Endothelial cell of umbilical vein (primary cell): ENCODE results near the gene MIGA2. TPM values are rescaled to one million over a fixed set of nuclear protein-coding genes. Genes with fewer than 3 reads are reported as not detected.
"Not testable (repeated sequence)": the region's sequence is repeated elsewhere in the genome, so short reads cannot be mapped to it uniquely, and the experiment has no call there.

ENCODE experiments used
- BruUV-seq: library from RNA; stranded (reverse); fragments of 400-500 nt; replicated peaks from 2 replicates; lab custom pipeline; 2021; lab: Mats Ljungman, UMichigan
- CTCF ChIA-PET: fragments of 300-600, 350-600 bp; sonication (Branson Sonifier 250); formaldehyde crosslinking; loops from one replicate; lab custom pipeline; 2021; ENCODE audit warnings: antibody characterized with exemption, inconsistent platforms; lab: Charles Lee
- POLR2A ChIA-PET: fragments of 300-600, 350-600 bp; sonication (Branson Sonifier 250); formaldehyde crosslinking; loops from one replicate; lab custom pipeline; 2021; ENCODE audit warnings: antibody characterized with exemption, inconsistent platforms; lab: Charles Lee
- DNase-seq: peaks from one replicate; pipeline ENCODE4 v3.0.0-alpha.2; 2011; ENCODE audit warnings: low read depth, low spot score
- FAIRE-seq: peaks from 2 replicates; lab custom pipeline; 2011; peaks lifted over from hg19 to GRCh38; lab: Jason Lieb, UNC
- H2AFZ ChIP-seq: 2 replicates; pipeline ENCODE4 v1.6.0; 2012; ENCODE audit warnings: low read depth, low read length, control low read depth, inconsistent platforms
- H3K27ac ChIP-seq: 2 replicates; pipeline ENCODE4 v1.5.1; 2011; ENCODE audit warnings: low read depth, mild to moderate bottlenecking, control low read depth, low read length, moderate library complexity; ENCODE audit not compliant: insufficient read depth
- H3K27me3 ChIP-seq, 2 experiments: 2 replicates each; pipeline versions ENCODE4 v1.6.0 to v1.6.1; 2011; ENCODE audit warnings: low read length in 2 of 2, mixed read lengths in 1 of 2; ENCODE audit not compliant: control insufficient read depth in 2 of 2, insufficient read depth in 2 of 2
- H3K36me3 ChIP-seq, 2 experiments: 2 replicates in 1 of 2; 3 replicates in 1 of 2; pipeline ENCODE4 v1.5.1; 2011; ENCODE audit warnings: low read length in 2 of 2, mild to moderate bottlenecking in 1 of 2, moderate library complexity in 1 of 2; ENCODE audit not compliant: control insufficient read depth in 2 of 2, insufficient read depth in 2 of 2; ENCODE audit errors: extremely low read depth in 1 of 2
- H3K4me1 ChIP-seq: 3 replicates; pipeline ENCODE4 v1.5.1; 2011; ENCODE audit warnings: mild to moderate bottlenecking, low read length; ENCODE audit not compliant: control insufficient read depth, insufficient read depth; ENCODE audit errors: extremely low read depth
- H3K4me2 ChIP-seq: 2 replicates; pipeline ENCODE4 v1.6.1; 2011; ENCODE audit warnings: low read length, control low read depth, mixed read lengths; ENCODE audit not compliant: insufficient read depth
- H3K4me3 ChIP-seq, 3 experiments: fragments of 200-600 bp in 1 of 3; sonication (generic), shearing (Covaris generic) in 1 of 3; replicated peaks in 1 of 3; 2 replicates each; pipeline ENCODE4 v1.5.1; 2011 to 2016; ENCODE audit warnings: control low read depth in 3 of 3, low read length in 3 of 3, mild to moderate bottlenecking in 2 of 3, inconsistent platforms in 1 of 3, low read depth in 1 of 3, moderate library complexity in 1 of 3; ENCODE audit not compliant: insufficient read depth in 1 of 3
- H3K79me2 ChIP-seq: 2 replicates; pipeline ENCODE4 v1.6.0; 2012; ENCODE audit warnings: low read length, inconsistent platforms; ENCODE audit not compliant: control insufficient read depth, insufficient read depth
- H3K9ac ChIP-seq: replicated peaks from 2 replicates; pipeline ENCODE3; 2011; ENCODE audit warnings: low read length, control low read depth; ENCODE audit not compliant: insufficient read depth; ENCODE audit errors: extremely low read depth
- H3K9me1 ChIP-seq: replicated peaks from 3 replicates; pipeline ENCODE4 v1.6.0; 2011; ENCODE audit warnings: mild to moderate bottlenecking, low read length; ENCODE audit not compliant: control insufficient read depth, insufficient read depth; ENCODE audit errors: extremely low read depth
- H3K9me3 ChIP-seq: replicated peaks from 2 replicates; pipeline ENCODE4 v1.5.1; 2012; ENCODE audit warnings: low read length, inconsistent platforms; ENCODE audit not compliant: control insufficient read depth, insufficient read depth
- H4K20me1 ChIP-seq: replicated peaks from 2 replicates; pipeline ENCODE3; 2011; ENCODE audit warnings: mild to moderate bottlenecking, low read length; ENCODE audit not compliant: control insufficient read depth, insufficient read depth; ENCODE audit errors: extremely low read depth
- EZH2 ChIP-seq: IDR thresholded peaks from 2 replicates; pipeline ENCODE4 v1.6.1; 2012; ENCODE audit warnings: borderline replicate concordance, low read depth, mild to moderate bottlenecking, moderate library complexity, low read length, inconsistent platforms; ENCODE audit not compliant: severe bottlenecking
- FOS ChIP-seq: IDR thresholded peaks from 2 replicates; pipeline ENCODE4 v1.6.1; 2011; ENCODE audit warnings: mild to moderate bottlenecking, low read length, moderate library complexity, borderline replicate concordance; ENCODE audit not compliant: insufficient read depth
- GATA2 ChIP-seq: IDR thresholded peaks from 2 replicates; pipeline ENCODE4 v1.7.0; 2011; ENCODE audit warnings: low read depth, mild to moderate bottlenecking, moderate library complexity, mixed read lengths, low read length; ENCODE audit not compliant: insufficient read length, insufficient read depth
- JUN ChIP-seq: IDR thresholded peaks from 2 replicates; pipeline ENCODE4 v1.6.1; 2011; ENCODE audit warnings: borderline replicate concordance, low read depth; ENCODE audit not compliant: insufficient read length, insufficient read depth
- MYC ChIP-seq: IDR thresholded peaks from one replicate; pipeline ENCODE4 v1.6.1; 2011; ENCODE audit warnings: mild to moderate bottlenecking, low read depth, low read length
- POLR2A ChIP-seq: IDR thresholded peaks from 2 replicates; pipeline ENCODE4 v1.6.1; 2012; ENCODE audit warnings: low read depth, mild to moderate bottlenecking, control low read depth, low read length
- POLR2AphosphoS5 ChIP-seq: IDR thresholded peaks from 2 replicates; pipeline ENCODE4 v1.6.1; 2012; ENCODE audit warnings: low read depth, mild to moderate bottlenecking, control low read depth, low read length, moderate library complexity; ENCODE audit not compliant: insufficient read depth
- dilution Hi-C: fragments of 300-500 bp; cut with MboI; formaldehyde crosslinking; loops from one replicate; pipeline ENCODE4 v1.15.0; 2019; ENCODE audit warnings: low sequenced_read_pairs; ENCODE audit not compliant: extremely low pct_ligation_motif_present
- intact Hi-C: fragments of 100-400 bp; cut with micrococcal nuclease; formaldehyde crosslinking; loops from one replicate; pipeline ENCODE4 v1.10.0; 2022
- polyA plus RNA-seq, 4 experiments: library from polyadenylated mRNA; depleted of rRNA in 3 of 4; stranded (reverse) in 3 of 4; unstranded in 1 of 4; fragments of >200 nt; gene quantifications; 2 replicates each; pipeline versions ENCODE4 v1.2.1 to v1.2.3, GENCODE V29; 2011 to 2012; ENCODE audit warnings: missing spikeins in 1 of 4
- total RNA-seq: library from RNA; stranded (reverse); gene quantifications from 2 replicates; pipeline ENCODE4 v1.2.3, GENCODE V29; 2021
- TF ChIP-seq, protein P1 (sequence below), 2 donors: IDR thresholded peaks; 1 replicate in 1 of 2; 2 replicates in 1 of 2; pipeline ENCODE4 v1.5.1; 2011; ENCODE audit warnings: low read length in 2 of 2, mild to moderate bottlenecking in 2 of 2, moderate library complexity in 2 of 2, control low read depth in 1 of 2, inconsistent platforms in 1 of 2, low read depth in 1 of 2; ENCODE audit not compliant: insufficient read depth in 1 of 2; ENCODE audit errors: extremely low read depth in 1 of 2
- TF ChIP-seq, protein P2 (sequence below): IDR thresholded peaks from 2 replicates; pipeline ENCODE4 v1.6.1; 2011; ENCODE audit not compliant: insufficient read depth, insufficient read length

MIGA2 gene
- total and polyA plus RNA-seq, 2 donors (not counting 3 experiments of a cell fraction or from before 2014, with no cell fraction given): 27.7 to 28.0 TPM

DNA sequence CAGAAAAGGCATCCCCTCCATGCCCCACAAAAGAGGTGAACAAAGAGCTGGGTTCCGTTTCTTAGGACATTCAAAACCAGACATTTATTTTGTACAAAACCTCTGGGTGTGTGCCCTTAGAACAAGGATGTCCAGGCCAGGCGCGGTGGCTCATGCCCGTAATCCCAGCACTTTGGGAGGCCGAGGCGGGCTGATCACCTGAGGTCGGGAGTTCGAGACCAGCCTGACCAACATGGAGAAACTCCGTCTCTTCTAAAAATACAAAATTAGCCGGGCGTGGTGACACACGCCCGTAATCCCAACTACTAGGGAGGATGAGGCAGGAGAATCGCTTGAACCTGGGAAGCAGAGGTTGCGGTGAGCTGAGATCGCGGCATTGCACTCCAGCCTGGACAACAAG, 76.1 kb downstream of the MIGA2 start:
- FAIRE-seq, H3K27me3 ChIP-seq, POLR2A ChIA-PET, H3K36me3 ChIP-seq, BruUV-seq, H4K20me1 ChIP-seq, H2AFZ ChIP-seq, intact Hi-C loops, dilution Hi-C loops, H3K27ac ChIP-seq, DNase-seq, H3K9me3 ChIP-seq, H3K9me1 ChIP-seq: not testable (repeated sequence)
- Histone ChIP-seq H3K79me2 (peaks cover 39% of the 10 kb centered on the region), H3K4me3 (peak overlapping the region; percentile 66 to 97 (median 85)), H3K9ac (peak overlapping the region; percentile 55), H3K4me2 (peak overlapping the region; percentile 52), H3K4me1 (peaks cover 10% of the 10 kb centered on the region)
- CTCF ChIA-PET: interaction anchor here (1.1 to 3.7 kb wide), 5 partner anchors 10 to 512 kb away, joined by 3 to 8 read pairs (median 7); no protein-coding TSS in a partner anchor

DNA sequence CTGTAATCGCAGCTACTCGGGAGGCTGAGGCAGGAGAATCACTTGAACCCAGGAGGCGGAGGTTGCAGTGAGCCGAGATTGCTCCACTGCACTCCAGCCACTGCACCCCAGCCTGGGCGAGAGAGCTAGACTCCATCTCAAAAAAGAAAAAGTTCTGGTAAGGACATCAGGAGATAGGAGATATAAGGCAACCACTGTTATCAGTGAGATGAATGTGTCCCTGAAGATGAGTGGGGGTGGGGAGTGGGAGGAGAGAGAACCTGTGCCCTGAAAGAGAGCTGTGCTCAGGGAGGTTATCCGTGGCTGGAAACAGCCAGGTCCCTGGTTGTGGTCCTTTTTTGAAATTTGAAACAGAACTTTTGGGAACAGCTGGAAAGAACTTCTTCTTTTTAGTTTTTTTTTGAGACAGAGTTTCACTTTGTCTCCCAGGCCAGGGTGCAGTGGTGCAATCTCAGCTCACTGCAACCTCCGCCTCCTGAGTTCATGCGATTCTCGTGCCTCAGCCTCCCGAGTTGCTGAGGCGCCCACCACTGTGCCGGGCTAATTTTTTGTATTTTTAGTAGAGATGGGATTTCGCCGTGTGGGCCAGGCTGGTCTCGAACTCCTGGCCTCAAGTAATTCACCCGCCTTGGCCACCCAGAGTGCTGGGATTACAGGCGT, 77.3 kb downstream of the MIGA2 start:
- Histone ChIP-seq H2AFZ (no peak overlapping the region), H3K27ac (no peak overlapping the region), H3K9me3 (no peaks in the 10 kb centered on the region), H3K79me2 (peaks cover 41% of the 10 kb centered on the region), H3K4me2 (no peak overlapping the region), H3K27me3 (no peaks in the 10 kb centered on the region), H3K9ac (no peak overlapping the region), H3K36me3 (no peaks in the 10 kb centered on the region), H4K20me1 (no peaks in the 10 kb centered on the region), H3K9me1 (no peaks in the 10 kb centered on the region), H3K4me1 (peaks cover 10% of the 10 kb centered on the region), H3K4me3 (no peak overlapping the region)
- BruUV-seq: no TSS peak
- intact Hi-C loops (no loop called here), dilution Hi-C loops (no loop called here)
- TF ChIP-seq, protein P1, sequence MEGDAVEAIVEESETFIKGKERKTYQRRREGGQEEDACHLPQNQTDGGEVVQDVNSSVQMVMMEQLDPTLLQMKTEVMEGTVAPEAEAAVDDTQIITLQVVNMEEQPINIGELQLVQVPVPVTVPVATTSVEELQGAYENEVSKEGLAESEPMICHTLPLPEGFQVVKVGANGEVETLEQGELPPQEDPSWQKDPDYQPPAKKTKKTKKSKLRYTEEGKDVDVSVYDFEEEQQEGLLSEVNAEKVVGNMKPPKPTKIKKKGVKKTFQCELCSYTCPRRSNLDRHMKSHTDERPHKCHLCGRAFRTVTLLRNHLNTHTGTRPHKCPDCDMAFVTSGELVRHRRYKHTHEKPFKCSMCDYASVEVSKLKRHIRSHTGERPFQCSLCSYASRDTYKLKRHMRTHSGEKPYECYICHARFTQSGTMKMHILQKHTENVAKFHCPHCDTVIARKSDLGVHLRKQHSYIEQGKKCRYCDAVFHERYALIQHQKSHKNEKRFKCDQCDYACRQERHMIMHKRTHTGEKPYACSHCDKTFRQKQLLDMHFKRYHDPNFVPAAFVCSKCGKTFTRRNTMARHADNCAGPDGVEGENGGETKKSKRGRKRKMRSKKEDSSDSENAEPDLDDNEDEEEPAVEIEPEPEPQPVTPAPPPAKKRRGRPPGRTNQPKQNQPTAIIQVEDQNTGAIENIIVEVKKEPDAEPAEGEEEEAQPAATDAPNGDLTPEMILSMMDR (IDR thresholded peaks at IDR 0.05; ENCODE audit: extremely low read depth in 1 of 2, insufficient read depth in 1 of 2, low read depth in 1 of 2, low read length in 2 of 2): no peak
- TF ChIP-seq MYC: no peak
- TF ChIP-seq POLR2A: no peak
- TF ChIP-seq EZH2: no peak
- TF ChIP-seq, protein P2, sequence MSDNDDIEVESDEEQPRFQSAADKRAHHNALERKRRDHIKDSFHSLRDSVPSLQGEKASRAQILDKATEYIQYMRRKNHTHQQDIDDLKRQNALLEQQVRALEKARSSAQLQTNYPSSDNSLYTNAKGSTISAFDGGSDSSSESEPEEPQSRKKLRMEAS: no peak
- no peak for TF ChIP-seq JUN
- no peak for TF ChIP-seq POLR2AphosphoS5
- no peak for TF ChIP-seq GATA2
- no peak for TF ChIP-seq FOS
- DNase-seq (no peak), FAIRE-seq (no peak)
- CTCF ChIA-PET: interaction anchor here (1.5 kb wide), 1 partner anchor 18 kb away, joined by 5 read pairs; no protein-coding TSS in a partner anchor
- POLR2A ChIA-PET: no interaction called here
